ENCODE data around the gene ZNF236. TPM values are rescaled to one million over a fixed set of nuclear protein-coding genes. Genes with fewer than 3 reads are reported as not detected.
"Not testable (repeated sequence)": the region's sequence is repeated elsewhere in the genome, so short reads cannot be mapped to it uniquely, and the experiment has no call there.

ZNF236 gene
- total and polyA plus RNA-seq, 2 of the 13 experiments (the other 11 are each of a cell fraction or from before 2014, with no cell fraction given) = 3.0 to 7.2 TPM

GRCh38 chr18:76943542-76944339 lies 121.4 kb downstream of the ZNF236 start:
- H3K9ac ChIP-seq (ENCODE audit: insufficient read depth, low read depth, low read length) = no peak overlapping the region
- no peak overlapping the region for H3K27ac ChIP-seq (ENCODE audit: extremely low read length, insufficient read depth, low read length)
- in situ Hi-C loops (cut with HindIII; ENCODE audit: extremely low pct_ligation_motif_present, low pct_unique_long_range_greater_than_20kb) = no loop called here
- no peaks in the 10 kb centered on the region for H4K20me1 ChIP-seq (ENCODE audit: insufficient read depth, low read length)
- ChIA-PET POLR2A (no interaction called here), CTCF (ENCODE audit: low intra/inter-chr PET ratio, low total read pairs) (no interaction called here)
- peaks cover 5% of the 10 kb centered on the region in 2 experiments; a peak in 3 of 5 replicates for H3K36me3 ChIP-seq (replicated peaks in 1 of 2; ENCODE audit: control insufficient read depth in 1 of 2, insufficient read depth in 2 of 2, low read length in 2 of 2)
- H3K27me3 ChIP-seq (ENCODE audit: control insufficient read depth in 1 of 2, insufficient read depth in 2 of 2, low read length in 2 of 2) = no peaks in the 10 kb centered on the region
- no peaks in the 10 kb centered on the region for H3K79me2 ChIP-seq (ENCODE audit: insufficient read depth, low read length)
- H3K4me3 ChIP-seq (replicated peaks in 1 of 3; ENCODE audit: insufficient read depth in 1 of 3, low read depth in 2 of 3, low read length in 3 of 3) = no peak overlapping the region
- intact Hi-C loops (cut with micrococcal nuclease; ENCODE audit: unreplicated experiment) = no loop called here
- FAIRE-seq (no peak), ATAC-seq (no peak), DNase-seq (ENCODE audit: low spot score) (no peak)
- H3K4me2 ChIP-seq (ENCODE audit: low read depth, low read length) = no peak overlapping the region
- no peaks in the 10 kb centered on the region for H3K9me3 ChIP-seq (ENCODE audit: low read length)
- BruUV-seq (replicated peaks) = no TSS peak
- H3K4me1 ChIP-seq (ENCODE audit: insufficient read depth, low read length) = no peaks in the 10 kb centered on the region
- H2AFZ ChIP-seq (ENCODE audit: low read length) = no peak overlapping the region
- 91% methylated on average over 6 of the region's 6 CpGs for WGBS (ENCODE audit: low lambda C conversion rate)
- TF ChIP-seq RBAK (CRISPR knock-in tag; IDR thresholded peaks at IDR 0.05) (peak; percentile 72; the same call in 1 of the 2 replicates), CENPT (CRISPR knock-in tag; IDR thresholded peaks at IDR 0.05; ENCODE audit: low read depth) (no peak), CEBPB (IDR thresholded peaks at IDR 0.05; ENCODE audit: borderline replicate concordance, low read depth, low read length) (peak; percentile 36; the same call in 1 of the 2 replicates)

- H3K9me3 ChIP-seq (ENCODE audit: low read length); intact Hi-C loops (cut with micrococcal nuclease; ENCODE audit: unreplicated experiment); CTCF ChIA-PET (ENCODE audit: low intra/inter-chr PET ratio, low total read pairs); ATAC-seq; H3K4me2 ChIP-seq (ENCODE audit: low read depth, low read length); H3K9ac ChIP-seq (ENCODE audit: insufficient read depth, low read depth, low read length); H3K36me3 ChIP-seq (replicated peaks in 1 of 2; ENCODE audit: control insufficient read depth in 1 of 2, insufficient read depth in 2 of 2, low read length in 2 of 2); H4K20me1 ChIP-seq (ENCODE audit: insufficient read depth, low read length); H3K4me1 ChIP-seq (ENCODE audit: insufficient read depth, low read length); H3K79me2 ChIP-seq (ENCODE audit: insufficient read depth, low read length); H2AFZ ChIP-seq (ENCODE audit: low read length); H3K27me3 ChIP-seq (ENCODE audit: control insufficient read depth in 1 of 2, insufficient read depth in 2 of 2, low read length in 2 of 2); DNase-seq (ENCODE audit: low spot score); BruUV-seq (replicated peaks); in situ Hi-C loops (cut with HindIII; ENCODE audit: extremely low pct_ligation_motif_present, low pct_unique_long_range_greater_than_20kb); POLR2A ChIA-PET; H3K27ac ChIP-seq (ENCODE audit: extremely low read length, insufficient read depth, low read length); H3K4me3 ChIP-seq (replicated peaks in 1 of 3; ENCODE audit: insufficient read depth in 1 of 3, low read depth in 2 of 3, low read length in 3 of 3); FAIRE-seq: not testable (repeated sequence)
- WGBS (ENCODE audit: low lambda C conversion rate) = 98% methylated on average over 8 of the region's 8 CpGs
These were observed 122.0 kb downstream of the ZNF236 start for GRCh38 chr18:76944346-76944745.
